ENCODE data around the gene ZNF536. TPM values are rescaled to one million over a fixed set of nuclear protein-coding genes. Genes with fewer than 3 reads are reported as not detected.

Gene ZNF536
- total and polyA plus RNA-seq, 2 of the 13 experiments (the other 11 are each of a cell fraction or from before 2014, with no cell fraction given): not detected

- WGBS (ENCODE audit: low lambda C conversion rate): 38% methylated on average over 4 of the region's 4 CpGs
- in situ Hi-C loops (cut with HindIII; ENCODE audit: extremely low pct_ligation_motif_present, low pct_unique_long_range_greater_than_20kb): no loop called here
Measured at GRCh38 chr19:30441011-30441410, 68.8 kb downstream of the ZNF536 start.

More at GRCh38 chr19:30441011-30441410, 68.8 kb downstream of the ZNF536 start:
- no peaks in the 10 kb centered on the region for H3K9me3 ChIP-seq (ENCODE audit: low read length)
- FAIRE-seq: no peak
- ChIA-PET CTCF (ENCODE audit: low intra/inter-chr PET ratio, low total read pairs) (no interaction called here), POLR2A (no interaction called here)
- H3K4me1 ChIP-seq (ENCODE audit: insufficient read depth, low read length): no peaks in the 10 kb centered on the region
- H4K20me1 ChIP-seq (ENCODE audit: insufficient read depth, low read length): no peaks in the 10 kb centered on the region
- H3K9ac ChIP-seq (ENCODE audit: insufficient read depth, low read depth, low read length): no peak overlapping the region
- no peak overlapping the region for H2AFZ ChIP-seq (ENCODE audit: low read length)
- H3K27me3 ChIP-seq (ENCODE audit: control insufficient read depth in 1 of 2, insufficient read depth in 2 of 2, low read length in 2 of 2): peaks cover 1 to 3% of the 10 kb centered on the region in 2 experiments; a peak in 1 of 5 replicates
- no peaks in the 10 kb centered on the region for H3K79me2 ChIP-seq (ENCODE audit: insufficient read depth, low read length)
- no peak overlapping the region for H3K4me3 ChIP-seq (replicated peaks in 1 of 3; ENCODE audit: insufficient read depth in 1 of 3, low read depth in 2 of 3, low read length in 3 of 3)
- DNase-seq (ENCODE audit: low spot score): no peak
- no peaks in the 10 kb centered on the region for H3K36me3 ChIP-seq (replicated peaks in 1 of 2; ENCODE audit: control insufficient read depth in 1 of 2, insufficient read depth in 2 of 2, low read length in 2 of 2)
- no peak overlapping the region for H3K4me2 ChIP-seq (ENCODE audit: low read depth, low read length)
- no peak for ATAC-seq
- TF ChIP-seq GLMP (CRISPR knock-in tag; IDR thresholded peaks at IDR 0.05; ENCODE audit: borderline replicate concordance) (no peak), ZKSCAN5 (CRISPR knock-in tag; IDR thresholded peaks at IDR 0.05) (no peak), CENPBD1 (CRISPR knock-in tag; IDR thresholded peaks at IDR 0.05; ENCODE audit: borderline replicate concordance, low read depth) (no peak), SMARCC2 (IDR thresholded peaks at IDR 0.05) (no peak), JUNB (CRISPR knock-in tag; IDR thresholded peaks at IDR 0.05; ENCODE audit: borderline replicate concordance) (no peak), CHD2 (IDR thresholded peaks at IDR 0.05; ENCODE audit: low read depth, low read length) (no peak), ZNF510 (CRISPR knock-in tag; IDR thresholded peaks at IDR 0.05; ENCODE audit: low read depth) (no peak), MTF1 (CRISPR knock-in tag; IDR thresholded peaks at IDR 0.05) (no peak), TBP (CRISPR knock-in tag; IDR thresholded peaks at IDR 0.05) (no peak), FUBP1 (CRISPR knock-in tag; IDR thresholded peaks at IDR 0.05; ENCODE audit: borderline replicate concordance) (no peak), GMEB2 (CRISPR knock-in tag; IDR thresholded peaks at IDR 0.05; ENCODE audit: low read depth) (no peak), ZNF605 (CRISPR knock-in tag; IDR thresholded peaks at IDR 0.05) (no peak), ZNF644 (CRISPR knock-in tag; IDR thresholded peaks at IDR 0.05; ENCODE audit: low read depth) (no peak)
- intact Hi-C loops (cut with micrococcal nuclease; ENCODE audit: unreplicated experiment): no loop called here
- H3K27ac ChIP-seq (ENCODE audit: extremely low read length, insufficient read depth, low read length): no peak overlapping the region
- no TSS peak for BruUV-seq (replicated peaks)
